GM10847 (cell line): ENCODE measurements around the gene PDIA6.

ENCODE experiments used
- POLR2A ChIP-seq: IDR thresholded peaks from 2 replicates; pipeline ENCODE4 v1.6.1; 2011; ENCODE audit not compliant: insufficient read length; ENCODE audit errors: extremely low read depth

PDIA6 gene, protein sequence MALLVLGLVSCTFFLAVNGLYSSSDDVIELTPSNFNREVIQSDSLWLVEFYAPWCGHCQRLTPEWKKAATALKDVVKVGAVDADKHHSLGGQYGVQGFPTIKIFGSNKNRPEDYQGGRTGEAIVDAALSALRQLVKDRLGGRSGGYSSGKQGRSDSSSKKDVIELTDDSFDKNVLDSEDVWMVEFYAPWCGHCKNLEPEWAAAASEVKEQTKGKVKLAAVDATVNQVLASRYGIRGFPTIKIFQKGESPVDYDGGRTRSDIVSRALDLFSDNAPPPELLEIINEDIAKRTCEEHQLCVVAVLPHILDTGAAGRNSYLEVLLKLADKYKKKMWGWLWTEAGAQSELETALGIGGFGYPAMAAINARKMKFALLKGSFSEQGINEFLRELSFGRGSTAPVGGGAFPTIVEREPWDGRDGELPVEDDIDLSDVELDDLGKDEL

GRCh38 chr2:10812362-10813162, at the start of gene PDIA6:
Gene PDIA6, minus strand, starts transcription at chr2:10812785. Its CDS starts 89 bp downstream, at chr2:10812696.
- peak; percentile 58 for TF ChIP-seq POLR2A

DNA sequence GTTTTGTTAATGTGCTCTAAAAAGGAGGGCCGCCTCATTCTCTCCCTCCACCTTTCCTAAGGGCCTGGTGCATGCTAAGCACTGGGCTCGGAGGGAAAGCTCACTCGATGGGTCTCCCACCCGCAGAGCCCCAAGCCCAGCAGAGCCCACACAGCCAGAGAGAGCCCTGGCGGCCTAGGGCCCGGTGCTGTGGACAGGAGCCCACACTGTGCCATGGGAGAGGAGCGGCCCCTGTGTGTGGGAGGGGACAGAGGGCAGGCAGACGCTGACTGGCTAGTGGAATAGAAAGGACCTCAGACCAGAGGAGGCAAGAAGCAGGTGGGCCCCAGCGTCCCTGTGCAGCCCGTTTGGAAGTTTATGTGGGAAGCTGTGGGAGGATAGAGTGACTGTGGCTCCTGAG, 49.7 kb upstream of the PDIA6 start:
- no peak for TF ChIP-seq POLR2A

DNA sequence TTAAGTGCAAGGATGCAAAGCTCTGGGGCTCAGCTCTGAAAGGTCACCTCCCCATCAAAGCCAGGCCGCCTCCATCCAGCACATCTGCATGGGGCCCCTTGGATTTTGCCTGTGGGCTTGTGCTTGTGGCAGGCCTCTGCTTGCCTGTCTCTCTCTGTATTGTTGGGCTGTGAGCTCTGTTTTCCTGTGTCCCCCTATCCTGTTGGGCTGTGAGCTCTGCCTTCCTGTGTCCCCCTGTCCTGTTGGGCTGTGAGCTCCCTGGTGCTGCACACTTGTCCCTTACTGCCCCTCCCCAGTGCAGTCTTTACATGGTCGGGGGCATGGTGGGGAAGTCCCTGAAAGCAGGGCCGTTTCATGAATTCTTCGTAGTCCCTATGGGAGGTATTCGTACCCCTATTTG, 49.2 kb upstream of the PDIA6 start:
- TF ChIP-seq POLR2A, result no peak

GRCh38 chr2:10860814-10861325, 48.3 kb upstream of the PDIA6 start:
- TF ChIP-seq POLR2A, result no peak

- no peak for TF ChIP-seq POLR2A
These were observed 47.7 kb upstream of the PDIA6 start for GRCh38 chr2:10860081-10860813.

- no peak for TF ChIP-seq POLR2A
These were observed 46.7 kb upstream of the PDIA6 start for GRCh38 chr2:10859278-10859677.

DNA sequence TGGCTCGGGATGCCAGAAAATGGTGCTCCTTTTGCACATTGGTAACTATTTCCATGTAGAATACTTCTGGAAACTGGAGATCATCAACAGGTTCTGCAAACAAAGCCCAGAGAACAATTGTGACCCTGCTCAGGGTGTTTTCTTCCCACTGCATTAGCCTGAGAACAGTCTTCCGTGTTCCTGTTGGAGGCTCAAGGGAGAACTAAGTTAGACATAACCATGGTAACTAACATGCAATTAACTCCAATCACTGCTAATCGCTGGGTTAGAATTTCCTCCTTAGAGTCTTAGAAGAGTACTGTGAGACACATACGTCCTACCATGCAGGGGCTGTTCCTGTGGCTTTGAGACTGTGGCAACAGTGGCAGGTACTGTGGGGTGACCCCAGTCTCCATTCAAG, 36.0 kb upstream of the PDIA6 start:
- no peak for TF ChIP-seq POLR2A

- no peak for TF ChIP-seq POLR2A
These were observed 34.4 kb upstream of the PDIA6 start for GRCh38 chr2:10847008-10847407.

DNA sequence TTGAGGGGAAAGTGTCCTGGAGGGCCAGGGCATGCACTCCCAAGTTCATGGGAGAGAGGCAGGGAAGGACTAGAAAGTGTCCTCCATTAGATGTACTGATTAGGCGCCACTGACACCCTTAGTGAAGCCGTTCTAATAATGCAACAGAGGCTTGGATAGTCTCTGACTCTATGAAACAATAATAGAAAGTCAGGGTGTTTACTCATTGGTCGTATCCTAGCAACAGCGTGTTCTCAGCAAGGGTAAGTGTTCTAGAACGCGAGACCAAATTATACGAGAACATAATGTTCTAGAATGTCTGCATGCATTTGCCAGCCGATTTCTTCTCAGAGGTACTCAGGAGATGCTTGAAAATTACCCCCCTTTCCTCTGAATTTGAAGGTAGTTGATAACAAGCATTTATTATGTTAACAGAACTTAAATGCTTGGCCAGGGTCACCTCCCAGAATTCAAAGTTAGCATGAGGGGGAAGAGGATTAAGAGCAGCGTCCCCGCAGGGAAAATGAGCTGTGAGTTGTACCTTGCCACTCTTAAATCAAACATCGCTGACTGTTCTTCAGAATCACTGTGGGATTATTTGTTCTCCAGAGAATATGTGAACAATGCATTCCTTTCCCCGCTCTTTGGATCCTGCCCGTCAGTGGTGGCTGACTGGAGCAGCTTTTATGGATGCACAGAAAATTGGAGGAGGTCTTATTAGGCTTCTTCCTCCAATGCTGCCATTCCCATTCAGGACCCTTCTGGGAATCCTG, 33.7 kb upstream of the PDIA6 start:
- TF ChIP-seq POLR2A, result no peak

DNA sequence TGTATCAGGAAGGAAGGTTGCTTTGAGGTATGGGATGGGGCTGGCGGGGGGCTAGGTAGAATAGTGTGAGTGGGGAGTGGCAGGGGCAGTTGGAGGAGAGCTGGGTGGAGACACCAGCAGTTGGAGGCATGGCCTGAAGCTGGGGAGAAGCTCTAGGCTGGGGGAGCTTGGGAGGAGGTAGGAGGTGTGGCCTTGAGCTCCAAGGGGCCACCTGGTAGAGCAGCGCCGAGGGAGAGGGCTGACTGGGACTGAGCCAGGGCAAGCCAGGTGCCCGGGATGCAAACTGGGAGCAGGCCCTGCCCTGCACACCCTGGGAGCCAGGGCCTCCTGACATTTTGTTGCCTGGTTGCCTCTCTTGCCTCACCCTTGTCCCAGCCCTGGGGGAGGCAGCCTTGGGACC, 33.1 kb upstream of the PDIA6 start:
- TF ChIP-seq POLR2A, result no peak

DNA sequence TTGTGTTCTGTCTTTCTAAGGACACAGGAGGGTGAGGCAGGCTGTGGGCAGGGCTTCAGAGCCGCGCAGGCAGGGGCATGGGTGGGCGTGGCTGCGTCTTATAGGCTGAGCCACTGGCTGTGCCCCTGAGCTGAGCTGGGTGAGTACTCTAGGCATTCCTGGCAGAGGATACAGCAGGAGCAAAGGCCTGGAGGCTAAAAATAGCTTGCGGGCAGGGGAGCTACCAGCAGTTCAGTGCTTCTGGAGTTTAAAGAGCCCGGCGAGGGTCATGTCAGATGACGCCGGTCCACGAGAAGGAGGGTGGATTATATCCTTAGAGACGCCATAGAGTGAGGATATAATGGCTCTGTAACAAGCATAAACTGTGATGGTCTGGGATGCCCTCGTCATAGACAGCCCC, 31.5 kb upstream of the PDIA6 start:
- no peak for TF ChIP-seq POLR2A

GRCh38 chr2:10842506-10842905, 29.9 kb upstream of the PDIA6 start:
- no peak for TF ChIP-seq POLR2A

DNA sequence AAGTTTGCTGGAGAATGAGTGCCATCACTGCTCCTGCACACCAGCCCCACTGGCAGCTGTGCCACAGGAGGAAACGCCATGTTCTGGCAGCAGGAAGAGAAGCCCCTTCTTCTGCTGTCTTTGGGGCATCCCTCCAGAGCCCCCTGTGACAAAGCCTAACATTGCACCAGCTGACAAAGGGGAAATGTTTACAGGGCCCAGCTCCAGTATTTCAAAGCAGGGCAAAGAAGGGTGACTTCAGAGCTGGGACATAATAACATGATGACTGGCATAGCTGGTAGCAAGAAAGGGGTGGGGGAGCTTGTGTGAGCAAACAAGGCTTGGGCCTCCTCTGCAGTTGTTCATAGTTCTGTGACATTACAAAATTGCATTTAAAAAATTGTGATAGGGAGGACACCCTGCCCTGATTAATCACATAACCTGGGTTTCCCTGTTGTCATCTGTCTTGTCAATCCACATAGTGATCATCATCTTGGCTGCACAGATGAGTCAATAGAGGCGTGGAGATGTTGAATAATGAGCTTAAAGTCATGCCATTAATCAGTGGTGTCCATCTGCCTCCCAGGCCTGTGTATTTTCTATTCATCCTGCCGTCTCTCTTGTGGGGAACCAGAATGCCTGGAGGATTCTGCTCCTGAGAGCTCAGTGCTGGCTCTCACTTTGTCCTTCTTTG, 29.1 kb upstream of the PDIA6 start:
- no peak for TF ChIP-seq POLR2A

GRCh38 chr2:10839813-10840212, 27.2 kb upstream of the PDIA6 start:
- TF ChIP-seq POLR2A, result no peak
